DOHH2 (cell line): ENCODE data around the gene NAA11.

ENCODE experiments used
- EZH2phosphoT487 ChIP-seq: fragments of 200-600 bp; sonication (generic); IDR thresholded peaks from 2 replicates; pipeline ENCODE4 v1.6.1; 2017; ENCODE audit warnings: borderline replicate concordance, mild to moderate bottlenecking, antibody characterized with exemption, low read length, moderate library complexity, mixed read lengths
- TF ChIP-seq, protein P1 (sequence below): fragments of 200-600 bp; sonication (generic); IDR thresholded peaks from one replicate; pipeline ENCODE4 v1.5.1; 2014; ENCODE audit warnings: antibody characterized with exemption, mild to moderate bottlenecking, low read depth, low read length; ENCODE audit not compliant: poor library complexity, severe bottlenecking

DNA sequence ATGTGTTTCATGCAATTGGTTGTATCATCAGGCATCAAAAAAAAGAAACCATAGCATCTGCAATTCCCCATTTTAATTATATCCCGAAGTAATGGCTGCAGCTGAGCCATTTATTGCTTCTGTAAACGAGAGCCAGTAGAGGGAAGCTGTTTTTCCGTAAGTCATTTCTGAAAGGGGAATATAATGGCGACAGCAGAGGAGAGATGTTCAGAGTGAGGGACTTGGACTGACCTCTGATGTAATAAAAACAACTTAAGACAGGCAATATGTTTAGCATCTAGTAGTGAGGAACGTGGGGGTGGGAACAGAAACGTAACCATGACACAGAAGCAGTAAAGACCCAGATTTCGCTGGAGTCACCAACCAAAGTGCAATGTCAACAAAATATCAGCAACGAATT lies 31.5 kb upstream of the NAA11 start:
- TF ChIP-seq, protein P1, sequence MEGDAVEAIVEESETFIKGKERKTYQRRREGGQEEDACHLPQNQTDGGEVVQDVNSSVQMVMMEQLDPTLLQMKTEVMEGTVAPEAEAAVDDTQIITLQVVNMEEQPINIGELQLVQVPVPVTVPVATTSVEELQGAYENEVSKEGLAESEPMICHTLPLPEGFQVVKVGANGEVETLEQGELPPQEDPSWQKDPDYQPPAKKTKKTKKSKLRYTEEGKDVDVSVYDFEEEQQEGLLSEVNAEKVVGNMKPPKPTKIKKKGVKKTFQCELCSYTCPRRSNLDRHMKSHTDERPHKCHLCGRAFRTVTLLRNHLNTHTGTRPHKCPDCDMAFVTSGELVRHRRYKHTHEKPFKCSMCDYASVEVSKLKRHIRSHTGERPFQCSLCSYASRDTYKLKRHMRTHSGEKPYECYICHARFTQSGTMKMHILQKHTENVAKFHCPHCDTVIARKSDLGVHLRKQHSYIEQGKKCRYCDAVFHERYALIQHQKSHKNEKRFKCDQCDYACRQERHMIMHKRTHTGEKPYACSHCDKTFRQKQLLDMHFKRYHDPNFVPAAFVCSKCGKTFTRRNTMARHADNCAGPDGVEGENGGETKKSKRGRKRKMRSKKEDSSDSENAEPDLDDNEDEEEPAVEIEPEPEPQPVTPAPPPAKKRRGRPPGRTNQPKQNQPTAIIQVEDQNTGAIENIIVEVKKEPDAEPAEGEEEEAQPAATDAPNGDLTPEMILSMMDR: no peak
- no peak for TF ChIP-seq EZH2phosphoT487
